Measurements from ENCODE around the gene PRKD1.

PRKD1 gene

GRCh38 chr14:29817767-29818405 lies 109.8 kb downstream of the PRKD1 start:
- Histone ChIP-seq H3K4me3 (ENCODE audit: low read depth, low read length) (no peak overlapping the region), H3K36me3 (replicated peaks) (no peaks in the 10 kb centered on the region), H3K27ac (no peak overlapping the region), H3K27me3 (replicated peaks) (no peaks in the 10 kb centered on the region)
- in situ Hi-C loops (cut with HindIII; ENCODE audit: low pct_ligation_motif_present, low sequenced_read_pairs), result no loop called here
- DNase-seq, result no peak
- TF ChIP-seq CTCF (IDR thresholded peaks at IDR 0.05; ENCODE audit: low read depth, low read length, missing control alignments), result no peak

- Histone ChIP-seq H3K36me3 (replicated peaks) (no peaks in the 10 kb centered on the region), H3K27me3 (replicated peaks) (no peaks in the 10 kb centered on the region), H3K4me3 (ENCODE audit: low read depth, low read length) (no peak overlapping the region), H3K27ac (no peak overlapping the region)
- no peak for TF ChIP-seq CTCF (IDR thresholded peaks at IDR 0.05; ENCODE audit: low read depth, low read length, missing control alignments)
- in situ Hi-C loops (cut with HindIII; ENCODE audit: low pct_ligation_motif_present, low sequenced_read_pairs), result no loop called here
- DNase-seq, result no peak
Observed at GRCh38 chr14:29815016-29815674, 112.5 kb downstream of the PRKD1 start.

GRCh38 chr14:29814156-29815015 lies 113.3 kb downstream of the PRKD1 start:
- Histone ChIP-seq H3K4me3 (ENCODE audit: low read depth, low read length) (no peak overlapping the region), H3K27ac (no peak overlapping the region), H3K27me3 (replicated peaks) (no peaks in the 10 kb centered on the region), H3K36me3 (replicated peaks) (no peaks in the 10 kb centered on the region)
- in situ Hi-C loops (cut with HindIII; ENCODE audit: low pct_ligation_motif_present, low sequenced_read_pairs), result no loop called here
- no peak for TF ChIP-seq CTCF (IDR thresholded peaks at IDR 0.05; ENCODE audit: low read depth, low read length, missing control alignments)
- no peak for DNase-seq

GRCh38 chr14:29810682-29811081 lies 117.0 kb downstream of the PRKD1 start:
- in situ Hi-C loops (cut with HindIII; ENCODE audit: low pct_ligation_motif_present, low sequenced_read_pairs), result no loop called here
- no peak overlapping the region for H3K4me3 ChIP-seq (ENCODE audit: low read depth, low read length)
- H3K27ac ChIP-seq, result no peak overlapping the region
- no peak for TF ChIP-seq CTCF (IDR thresholded peaks at IDR 0.05; ENCODE audit: low read depth, low read length, missing control alignments)
- no peaks in the 10 kb centered on the region for H3K36me3 ChIP-seq (replicated peaks)
- no peak for DNase-seq
- no peaks in the 10 kb centered on the region for H3K27me3 ChIP-seq (replicated peaks)

GRCh38 chr14:29810064-29810463 lies 117.6 kb downstream of the PRKD1 start:
- no peak for TF ChIP-seq CTCF (IDR thresholded peaks at IDR 0.05; ENCODE audit: low read depth, low read length, missing control alignments)
- no peak for DNase-seq
- Histone ChIP-seq H3K4me3 (ENCODE audit: low read depth, low read length) (no peak overlapping the region), H3K27me3 (replicated peaks) (no peaks in the 10 kb centered on the region), H3K27ac (no peak overlapping the region), H3K36me3 (replicated peaks) (no peaks in the 10 kb centered on the region)
- in situ Hi-C loops (cut with HindIII; ENCODE audit: low pct_ligation_motif_present, low sequenced_read_pairs), result no loop called here
